HG03571 (cell line): ENCODE measurements around the gene JDP2.

ENCODE experiments used
- ATAC-seq: cut with Tn5 transposase; IDR thresholded peaks from one replicate; pipeline ENCODE4 v1.9.1; 2021; ENCODE audit not compliant: unreplicated experiment

Gene JDP2

GRCh38 chr14:75435473-75435872 is 7.7 kb downstream of the JDP2 start:
- no peak for ATAC-seq

DNA sequence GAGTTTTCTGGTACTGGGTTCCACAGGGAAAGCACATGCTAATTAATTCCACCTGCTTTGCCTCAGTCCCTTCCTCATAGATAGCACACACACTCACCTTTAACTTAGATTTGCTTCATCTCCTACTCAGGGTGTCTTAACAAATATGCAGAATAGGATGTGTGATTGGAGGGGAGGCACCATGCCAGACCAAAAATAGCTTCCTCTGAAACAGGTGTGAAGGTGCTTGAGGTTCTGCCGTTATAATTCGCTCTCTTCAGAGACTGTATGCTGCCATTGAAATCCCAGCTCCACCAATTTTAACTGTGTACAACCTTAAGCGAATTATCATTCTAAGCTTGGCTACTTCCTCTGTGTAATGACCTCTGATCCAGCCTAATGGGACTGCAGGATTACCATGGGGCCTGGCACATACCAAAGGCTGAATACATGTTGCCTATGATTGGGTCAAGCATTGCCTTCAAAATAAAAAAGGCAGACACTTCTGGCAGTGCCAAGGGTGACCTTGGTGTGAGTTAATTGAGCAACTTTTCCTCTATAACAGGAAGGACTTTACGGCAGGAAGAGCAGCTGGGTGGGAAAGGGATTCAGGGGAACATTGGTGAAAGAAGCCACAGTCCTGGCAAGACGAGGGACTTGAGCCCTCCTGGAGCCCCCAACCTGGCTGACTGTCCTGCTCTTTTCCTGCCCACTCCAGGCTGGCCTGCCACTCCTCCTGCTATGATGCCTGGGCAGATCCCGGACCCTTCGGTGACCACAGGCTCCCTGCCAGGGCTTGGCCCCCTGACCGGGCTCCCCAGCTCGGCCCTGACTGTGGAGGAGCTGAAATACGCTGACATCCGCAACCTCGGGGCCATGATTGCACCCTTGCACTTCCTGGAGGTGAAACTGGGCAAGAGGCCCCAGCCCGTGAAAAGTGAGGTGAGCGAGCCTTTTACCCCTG is 9.7 kb downstream of the JDP2 start:
- no peak for ATAC-seq

- no peak for ATAC-seq
Observed at GRCh38 chr14:75438486-75439080, 10.8 kb downstream of the JDP2 start.

GRCh38 chr14:75439989-75440388 is 12.2 kb downstream of the JDP2 start:
- ATAC-seq, result no peak

GRCh38 chr14:75440733-75441477 is 13.1 kb downstream of the JDP2 start:
- no peak for ATAC-seq

- ATAC-seq, result no peak
Observed at GRCh38 chr14:75441728-75442127, 13.9 kb downstream of the JDP2 start.

DNA sequence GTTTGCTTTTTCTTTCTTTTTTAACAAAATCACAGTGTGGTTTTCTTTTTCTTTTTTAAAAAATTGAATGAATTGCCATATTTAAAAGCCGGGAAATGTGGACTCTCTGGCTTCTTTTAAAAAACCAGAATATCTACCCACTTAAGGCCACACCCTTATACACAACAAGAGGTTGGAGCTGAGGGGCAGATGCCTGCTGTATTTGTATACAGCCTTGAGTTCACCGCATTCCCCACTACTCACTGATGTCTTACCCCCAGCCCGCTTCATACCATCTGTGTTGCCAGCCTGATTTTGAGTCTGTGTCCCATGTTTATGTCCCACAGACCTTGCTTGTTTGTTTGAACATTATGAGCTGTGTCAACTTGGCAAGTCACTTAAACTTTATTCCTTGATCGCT is 14.3 kb downstream of the JDP2 start:
- no peak for ATAC-seq

- no peak for ATAC-seq
Observed at GRCh38 chr14:75442642-75443041, 14.8 kb downstream of the JDP2 start.

GRCh38 chr14:75443203-75443969 is 15.6 kb downstream of the JDP2 start:
- no peak for ATAC-seq

DNA sequence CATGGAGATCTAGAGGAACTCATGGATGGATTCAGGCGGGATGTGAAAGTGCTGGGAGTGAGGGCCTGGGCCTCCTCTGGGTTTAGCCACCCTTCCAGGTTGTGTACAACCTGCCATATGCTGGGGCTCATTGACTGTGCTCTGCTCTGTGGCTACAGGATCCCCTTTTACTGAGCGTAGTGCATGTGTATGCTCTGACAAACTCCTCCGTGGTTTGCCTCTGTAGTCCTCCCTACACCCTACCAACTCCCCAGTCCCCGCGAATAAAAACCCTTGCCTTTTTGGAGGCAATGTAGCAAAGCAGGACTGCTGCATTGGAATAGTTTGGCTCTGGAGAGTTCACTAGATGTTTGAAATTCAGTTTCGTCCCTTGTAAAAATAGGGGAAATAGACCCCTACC is 17.4 kb downstream of the JDP2 start:
- no peak for ATAC-seq

GRCh38 chr14:75445963-75446362 is 18.1 kb downstream of the JDP2 start:
- no peak for ATAC-seq

GRCh38 chr14:75446447-75446846 is 18.6 kb downstream of the JDP2 start:
- ATAC-seq, result no peak

- ATAC-seq, result no peak
Observed at GRCh38 chr14:75448209-75448608, 20.4 kb downstream of the JDP2 start.

GRCh38 chr14:75449036-75449435 is 21.2 kb downstream of the JDP2 start:
- ATAC-seq, result no peak

GRCh38 chr14:75449696-75450095 is 21.9 kb downstream of the JDP2 start:
- ATAC-seq, result no peak

DNA sequence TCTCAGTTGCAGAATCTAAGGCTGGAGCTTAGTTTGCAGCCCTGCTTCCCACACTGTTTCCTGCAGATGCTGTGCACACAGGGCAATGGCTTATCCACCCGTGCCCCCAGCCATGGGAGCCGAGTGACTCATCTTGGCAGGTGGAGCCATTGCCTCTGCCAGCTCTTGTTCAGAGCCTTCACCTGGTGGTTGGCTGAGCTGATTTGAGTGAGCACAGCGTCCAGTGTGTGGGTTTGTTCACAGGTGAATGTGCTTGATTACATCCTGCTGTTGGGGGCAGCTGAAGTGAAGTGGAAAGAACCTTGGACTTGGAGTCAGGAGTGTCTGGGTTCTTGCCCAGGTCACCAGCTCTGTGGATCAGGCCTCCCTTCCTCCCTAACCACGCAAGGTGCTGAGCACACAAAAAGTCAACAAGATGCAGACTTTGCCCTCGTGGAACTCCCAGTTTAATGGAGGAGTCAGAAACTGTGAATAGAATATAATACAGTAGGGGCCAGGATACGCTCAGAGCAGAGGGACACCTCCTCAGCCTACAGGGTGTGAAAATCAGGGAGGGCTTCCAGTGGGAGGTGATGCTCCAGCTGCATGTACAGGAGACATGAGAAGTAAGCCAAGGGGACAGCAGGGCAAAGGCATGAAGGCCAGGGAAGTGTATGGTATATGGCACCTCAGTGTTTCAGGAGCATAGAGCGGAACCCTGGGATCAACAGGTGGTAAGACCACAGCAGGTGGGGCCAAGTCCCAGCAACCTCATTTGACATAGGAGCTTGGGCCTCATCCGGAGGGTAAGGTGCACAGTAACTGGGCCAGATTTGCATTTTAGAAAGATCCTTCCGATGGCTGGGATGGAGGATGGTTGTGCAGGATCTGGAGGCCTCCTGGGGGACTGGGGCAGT is 22.8 kb downstream of the JDP2 start:
- no peak for ATAC-seq

DNA sequence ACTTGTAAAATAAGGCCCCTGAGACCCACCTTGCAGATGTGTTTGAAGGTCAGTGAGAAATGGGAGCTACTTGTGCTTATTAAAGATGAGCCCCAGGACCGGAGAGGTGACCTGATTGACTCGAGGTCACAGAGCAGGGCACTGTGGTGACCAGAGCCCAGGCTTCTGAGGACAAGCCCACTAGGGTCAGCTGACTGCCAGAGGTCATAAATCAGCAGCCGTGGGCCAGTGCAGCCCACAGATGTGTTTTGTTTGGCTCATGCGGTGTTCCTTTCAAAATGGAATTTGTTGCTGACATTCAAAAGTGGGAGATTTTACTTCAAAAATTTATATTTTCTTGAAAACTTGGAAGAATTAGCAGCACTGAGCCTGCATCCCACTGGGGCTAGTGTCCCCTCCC is 24.5 kb downstream of the JDP2 start:
- no peak for ATAC-seq

DNA sequence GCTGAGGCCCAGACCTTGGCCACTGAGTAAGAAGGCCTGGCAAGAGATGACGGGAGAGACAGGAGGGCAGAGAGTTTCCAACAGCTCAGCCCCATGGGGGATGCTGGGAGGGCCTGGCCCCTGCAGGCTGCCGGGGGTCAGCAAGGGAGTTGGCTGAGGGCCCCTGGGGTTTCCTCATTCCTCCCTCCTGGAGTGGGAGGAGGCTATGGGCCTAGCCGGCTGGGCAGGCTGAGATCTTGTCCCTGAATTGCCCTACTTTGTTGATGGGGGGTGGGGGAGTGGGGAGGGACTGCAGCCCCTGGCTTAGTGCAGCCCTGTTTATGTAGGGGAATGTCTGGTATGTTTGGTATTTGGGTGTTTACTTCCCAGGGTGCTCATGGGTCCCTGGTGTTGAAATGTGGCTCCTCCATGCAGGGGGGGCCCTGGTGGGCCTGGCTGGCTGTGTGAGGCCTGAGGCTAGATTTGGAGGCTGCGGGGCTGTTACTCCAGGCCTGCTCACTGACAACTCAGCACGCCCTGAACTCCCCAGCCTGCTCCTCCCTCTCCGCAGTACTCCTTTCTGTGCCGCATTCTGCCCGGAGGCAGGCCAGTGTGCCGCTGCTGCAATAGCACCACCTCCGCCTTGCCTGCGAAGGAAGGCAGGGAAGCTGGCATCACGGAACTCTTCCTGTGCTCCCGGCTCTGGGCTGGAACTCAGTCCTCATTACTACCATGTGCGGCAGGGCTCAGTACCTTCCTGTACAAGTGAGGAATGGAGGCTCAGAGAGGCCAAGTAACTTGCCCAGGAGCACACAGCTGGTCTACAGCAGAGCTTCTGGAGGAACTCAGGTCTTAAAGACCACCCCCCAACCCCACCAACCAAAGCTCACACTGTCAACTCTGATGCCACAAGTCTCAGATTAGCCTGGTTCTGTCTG is 25.3 kb downstream of the JDP2 start:
- ATAC-seq, result no peak

GRCh38 chr14:75453817-75454434 is 26.1 kb downstream of the JDP2 start:
- ATAC-seq, result no peak
